Lower leg skin (tissue), 4 donors: ENCODE measurements around the gene SFXN2. TPM values are rescaled to one million over a fixed set of nuclear protein-coding genes. Genes with fewer than 3 reads are reported as not detected.
A peak's percentile ranks its signal among the peaks of the same experiment; 100 is the strongest.

ENCODE experiments used
- DNase-seq, 2 donors: peaks; one replicate each; pipeline ENCODE4 v3.0.0-alpha.2; 2019; ENCODE audit warnings: low spot score in 2 of 2
- H3K4me3 ChIP-seq: fragments of 200-600 bp; sonication (generic); 2 replicates; pipeline ENCODE4 v1.5.1; 2017; ENCODE audit warnings: mild to moderate bottlenecking, low read depth; ENCODE audit not compliant: poor library complexity, severe bottlenecking
- CTCF ChIP-seq, 3 donors: fragments of 450-650 bp; IDR thresholded peaks; one replicate each; pipeline ENCODE4 v1.5.1; 2016; ENCODE audit warnings: antibody characterized with exemption in 3 of 3, mild to moderate bottlenecking in 3 of 3, moderate library complexity in 2 of 3
- POLR2A ChIP-seq, 2 donors: fragments of 450-650 bp; IDR thresholded peaks; one replicate each; pipeline ENCODE4 v1.6.1; 2016 to 2017; ENCODE audit warnings: antibody characterized with exemption in 2 of 2, mild to moderate bottlenecking in 1 of 2, moderate library complexity in 1 of 2
- WGBS, 2 donors: methylation state at CpG; one replicate each; pipeline ENCODE4 v1.1.5; 2018; 5-methylcytosine and 5-hydroxymethylcytosine counted together
- intact Hi-C: fragments of 100-400 bp; cut with DNase I; formaldehyde crosslinking; loops from one replicate; pipeline ENCODE4 v1.15.0; 2023; ENCODE audit warnings: low total_unique reads
- total RNA-seq, 4 donors: library from RNA; depleted of rRNA; stranded (reverse); fragments of >200 nt; gene quantifications; one replicate each; pipeline ENCODE4 v1.1.0, GENCODE V29; 2016

The SFXN2 gene
- total RNA-seq, 4 donors from 2014 or later, result 0.46 to 4.7 (median 1.1) TPM

GRCh38 chr10:102705531-102705930 is 8.9 kb upstream of the SFXN2 start:
- WGBS, 2 donors, result 70 to 71% methylated on average over 2 of the region's 2 CpGs
- H3K4me3 ChIP-seq, result no peak overlapping the region
- DNase-seq, result no peak
- intact Hi-C loops, result no loop called here
- no peak for TF ChIP-seq POLR2A (IDR thresholded peaks at IDR 0.05)
- no peak for TF ChIP-seq CTCF (IDR thresholded peaks at IDR 0.05)

GRCh38 chr10:102710609-102711008 is 3.8 kb upstream of the SFXN2 start:
- intact Hi-C loops, result no loop called here
- TF ChIP-seq POLR2A (IDR thresholded peaks at IDR 0.05) (no peak), CTCF (IDR thresholded peaks at IDR 0.05) (no peak)
- DNase-seq, result no peak
- WGBS, 2 donors, result 60 to 62% methylated on average over 4 of the region's 4 CpGs
- H3K4me3 ChIP-seq, result no peak overlapping the region

DNA sequence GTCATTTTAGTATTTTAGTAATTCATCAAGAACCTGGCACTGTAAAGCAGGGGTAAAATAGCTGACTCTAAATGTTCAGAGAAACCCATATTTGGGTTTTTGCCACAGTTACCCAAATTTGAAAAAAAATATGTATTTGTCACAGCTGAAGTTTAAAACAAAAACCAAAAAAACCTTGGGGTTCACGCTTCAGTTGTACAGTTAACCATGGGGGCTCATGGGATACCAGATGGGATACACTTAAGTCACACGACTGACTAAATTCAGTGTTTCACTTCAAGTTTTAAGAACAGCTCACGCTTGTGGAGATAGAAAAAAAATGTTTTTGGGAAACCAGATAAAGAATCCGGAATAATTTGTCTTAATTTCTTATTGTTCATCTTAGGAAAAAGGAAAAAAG is 2.3 kb upstream of the SFXN2 start:
- 86 to 95% methylated on average over 4 of the region's 4 CpGs for WGBS, 2 donors
- TF ChIP-seq CTCF (IDR thresholded peaks at IDR 0.05), result no peak
- no peak for TF ChIP-seq POLR2A (IDR thresholded peaks at IDR 0.05)
- intact Hi-C loops, result loop anchor here (2.0 kb wide), 1 partner anchor 65 kb away; no protein-coding TSS in a partner anchor
- H3K4me3 ChIP-seq, result no peak overlapping the region
- no peak for DNase-seq

GRCh38 chr10:102712843-102713538 is 1.4 kb upstream of the SFXN2 start:
- TF ChIP-seq POLR2A (IDR thresholded peaks at IDR 0.05), result no peak
- TF ChIP-seq CTCF (IDR thresholded peaks at IDR 0.05), result no peak
- intact Hi-C loops, result loop anchor here (2.0 kb wide), 1 partner anchor 66 kb away; no protein-coding TSS in a partner anchor
- H3K4me3 ChIP-seq, result peak overlapping the region; percentile 90
- DNase-seq, result no peak
- 6 to 7% methylated on average over 8 of the region's 8 CpGs for WGBS, 2 donors

DNA sequence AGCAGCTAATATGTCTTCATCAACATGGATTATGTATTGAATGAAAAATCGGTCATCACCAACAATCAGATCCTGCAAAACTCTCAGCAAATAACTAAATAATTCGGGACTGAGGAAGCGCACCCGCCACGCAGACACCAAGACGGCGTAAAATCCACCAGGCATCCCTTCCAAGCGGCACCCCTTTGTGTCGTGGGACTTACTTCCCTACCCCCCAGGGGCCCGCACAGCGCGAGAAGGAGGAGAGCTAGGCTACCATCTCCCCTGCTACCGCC is 960 bp upstream of the SFXN2 start:
- TF ChIP-seq CTCF (IDR thresholded peaks at IDR 0.05), result no peak
- TF ChIP-seq POLR2A (IDR thresholded peaks at IDR 0.05), result no peak
- DNase-seq, result no peak
- intact Hi-C loops, result loop anchor here (2.0 kb wide), 1 partner anchor 67 kb away; no protein-coding TSS in a partner anchor
- H3K4me3 ChIP-seq, result peak overlapping the region; percentile 90
- 1% methylated on average over 13 of the region's 13 CpGs for WGBS, 2 donors
